OCI-LY3 (cell line): ENCODE measurements around the gene NFIA.

Experiments used
- H2AFZ ChIP-seq: fragments of 200-600, 300-600 bp; shearing (Covaris generic); 2 replicates; pipeline ENCODE4 v1.6.0; 2014; ENCODE audit warnings: antibody characterized with exemption, low read depth, low read length
- H3K27ac ChIP-seq: fragments of 200-600, 300-600 bp; sonication (generic); 2 replicates; pipeline ENCODE4 v1.5.1; 2014; ENCODE audit warnings: mild to moderate bottlenecking, low read length, moderate library complexity, mixed read lengths
- H3K27me3 ChIP-seq: fragments of 200-600, 300-600 bp; sonication (generic); 2 replicates; pipeline ENCODE4 v1.6.1; 2014; ENCODE audit warnings: low read depth, low read length, mixed read lengths
- H3K36me3 ChIP-seq: fragments of 200-600, 300-600 bp; sonication (generic); replicated peaks from 2 replicates; pipeline ENCODE3; 2014; ENCODE audit warnings: low read depth, low read length, mixed read lengths
- H3K4me1 ChIP-seq: fragments of 300-600, 200-600 bp; sonication (generic); 2 replicates; pipeline ENCODE4 v1.6.1; 2014; ENCODE audit warnings: low read length, mixed read lengths
- H3K4me2 ChIP-seq: fragments of 200-600, 300-600 bp; sonication (generic); 2 replicates; pipeline ENCODE4 v1.6.1; 2014; ENCODE audit warnings: low read length, mixed read lengths
- H3K4me3 ChIP-seq: fragments of 300-600, 200-600 bp; sonication (generic); 2 replicates; pipeline ENCODE4 v1.5.1; 2014; ENCODE audit warnings: antibody characterized with exemption, mild to moderate bottlenecking, low read length, moderate library complexity
- H3K79me2 ChIP-seq: fragments of 300-600, 200-600 bp; shearing (Covaris generic); 2 replicates; pipeline ENCODE4 v1.6.1; 2014; ENCODE audit warnings: mild to moderate bottlenecking, low read length, mixed read lengths
- H3K9ac ChIP-seq: fragments of 300-600, 200-600 bp; shearing (Covaris generic); 2 replicates; pipeline ENCODE4 v1.6.0; 2014; ENCODE audit warnings: mild to moderate bottlenecking, low read length, moderate library complexity
- H3K9me3 ChIP-seq: fragments of 200-600, 300-600 bp; shearing (Covaris generic); 2 replicates; pipeline ENCODE4 v1.6.1; 2014; ENCODE audit warnings: low read length, mixed read lengths; ENCODE audit not compliant: insufficient read depth
- H4K20me1 ChIP-seq: fragments of 200-600, 300-600 bp; sonication (generic); 2 replicates; pipeline ENCODE4 v1.6.1; 2016; ENCODE audit warnings: low read length, mixed read lengths; ENCODE audit not compliant: insufficient read depth
- CTCF ChIP-seq: fragments of 200-600, 300-600 bp; sonication (generic); IDR thresholded peaks from 2 replicates; pipeline ENCODE4 v1.5.1; 2014; ENCODE audit warnings: antibody characterized with exemption, low read length, low read depth
- EZH2phosphoT487 ChIP-seq: fragments of 200-600 bp; shearing (Covaris generic); IDR thresholded peaks from 2 replicates; pipeline ENCODE4 v1.6.1; 2018; ENCODE audit warnings: antibody characterized with exemption, mixed run types, low read depth

NFIA gene

GRCh38 chr1:61358770-61359455 lies 276.6 kb downstream of the NFIA start:
- H2AFZ ChIP-seq, result no peak overlapping the region
- H3K9ac ChIP-seq, result no peak overlapping the region
- H3K4me3 ChIP-seq, result no peak overlapping the region
- H4K20me1 ChIP-seq, result no peaks in the 10 kb centered on the region
- H3K79me2 ChIP-seq, result no peaks in the 10 kb centered on the region
- H3K27ac ChIP-seq, result no peak overlapping the region
- H3K27me3 ChIP-seq, result no peaks in the 10 kb centered on the region
- H3K36me3 ChIP-seq, result no peaks in the 10 kb centered on the region
- H3K4me2 ChIP-seq, result no peak overlapping the region
- no peaks in the 10 kb centered on the region for H3K4me1 ChIP-seq
- H3K9me3 ChIP-seq, result no peaks in the 10 kb centered on the region
- TF ChIP-seq EZH2phosphoT487 (no peak), CTCF (no peak)

- Histone ChIP-seq H3K79me2 (no peaks in the 10 kb centered on the region), H3K9ac (no peak overlapping the region), H3K27me3 (no peaks in the 10 kb centered on the region), H3K9me3 (no peaks in the 10 kb centered on the region), H4K20me1 (no peaks in the 10 kb centered on the region), H2AFZ (no peak overlapping the region), H3K27ac (no peak overlapping the region), H3K4me1 (no peaks in the 10 kb centered on the region), H3K4me3 (no peak overlapping the region), H3K36me3 (no peaks in the 10 kb centered on the region), H3K4me2 (no peak overlapping the region)
- TF ChIP-seq CTCF (no peak), EZH2phosphoT487 (no peak)
These were observed 279.6 kb downstream of the NFIA start for GRCh38 chr1:61361931-61362330.

- Histone ChIP-seq H3K4me1 (no peaks in the 10 kb centered on the region), H3K4me3 (no peak overlapping the region), H4K20me1 (no peaks in the 10 kb centered on the region), H3K4me2 (no peak overlapping the region), H3K27ac (no peak overlapping the region), H3K79me2 (no peaks in the 10 kb centered on the region), H3K36me3 (no peaks in the 10 kb centered on the region), H3K9me3 (no peaks in the 10 kb centered on the region), H2AFZ (no peak overlapping the region), H3K27me3 (no peaks in the 10 kb centered on the region), H3K9ac (no peak overlapping the region)
- TF ChIP-seq EZH2phosphoT487, result no peak
- TF ChIP-seq CTCF, result no peak
These were observed 280.0 kb downstream of the NFIA start for GRCh38 chr1:61362351-61362750.

- Histone ChIP-seq H3K27ac (no peak overlapping the region), H3K9me3 (no peaks in the 10 kb centered on the region), H3K4me1 (no peaks in the 10 kb centered on the region), H3K27me3 (peaks cover 4% of the 10 kb centered on the region; the same call in 1 of the 2 replicates), H3K79me2 (no peaks in the 10 kb centered on the region), H3K4me3 (no peak overlapping the region), H4K20me1 (no peaks in the 10 kb centered on the region), H3K4me2 (no peak overlapping the region), H3K36me3 (no peaks in the 10 kb centered on the region), H2AFZ (no peak overlapping the region), H3K9ac (no peak overlapping the region)
- TF ChIP-seq EZH2phosphoT487 (no peak), CTCF (no peak)
These were observed 286.0 kb downstream of the NFIA start for GRCh38 chr1:61368366-61368765.
